B cell (primary cell): Measurements from ENCODE around the gene OSBPL1A. TPM values are rescaled to one million over a fixed set of nuclear protein-coding genes. Genes with fewer than 3 reads are reported as not detected.

Experiments used
- ATAC-seq: fragments of 200-7000 bp; cut with Tn5 transposase; one replicate; pipeline ENCODE4 v1.10.0; 2021; ENCODE audit warnings: low read depth, mild to moderate bottlenecking, moderate number of reproducible peaks, moderate library complexity
- CTCF ChIA-PET: fragments of 350-600 bp; sonication (Branson Sonifier 250); formaldehyde crosslinking; loops from one replicate; lab custom pipeline; 2021; ENCODE audit warnings: antibody characterized with exemption, inconsistent platforms; lab: Charles Lee
- POLR2A ChIA-PET: fragments of 350-600 bp; sonication (Branson Sonifier 250); formaldehyde crosslinking; loops from one replicate; lab custom pipeline; 2021; ENCODE audit warnings: antibody characterized with exemption; lab: Charles Lee
- DNase-seq: peaks from one replicate; pipeline ENCODE4 v3.0.0; 2013
- H2AFZ ChIP-seq: 2 replicates; pipeline ENCODE4 v1.6.1; 2012; ENCODE audit warnings: mild to moderate bottlenecking, low read depth, low read length; ENCODE audit not compliant: insufficient read depth, poor library complexity, severe bottlenecking
- H3K27ac ChIP-seq, 2 donors: 1 replicate in 1 of 2; 2 replicates in 1 of 2; pipeline ENCODE4 v1.5.1; 2012 to 2013; ENCODE audit warnings: low read length in 2 of 2, mild to moderate bottlenecking in 2 of 2, moderate library complexity in 1 of 2
- H3K27me3 ChIP-seq, 4 experiments: fragments of 200-600 bp in 1 of 4; sonication (generic) in 1 of 4; replicated peaks in 1 of 4; 1 replicate in 2 of 4; 2 replicates in 2 of 4; pipeline versions ENCODE4 v1.6.1 to v1.7.0; 2013 to 2016; ENCODE audit warnings: low read length in 3 of 4, mild to moderate bottlenecking in 2 of 4, mixed read lengths in 1 of 4, moderate library complexity in 1 of 4; ENCODE audit not compliant: insufficient read depth in 4 of 4, control insufficient read depth in 3 of 4; ENCODE audit errors: control extremely low read depth in 1 of 4
- H3K36me3 ChIP-seq, 2 experiments: replicated peaks in 1 of 2; 1 replicate in 1 of 2; 2 replicates in 1 of 2; pipeline versions ENCODE4 v1.6.1 to v1.7.1; 2013; ENCODE audit warnings: low read length in 1 of 2; ENCODE audit not compliant: insufficient read depth in 2 of 2, control insufficient read depth in 1 of 2; ENCODE audit errors: control extremely low read depth in 1 of 2, extremely low read depth in 1 of 2
- H3K4me1 ChIP-seq, 2 donors: fragments of 200-600 bp in 1 of 2; sonication (generic) in 1 of 2; 1 replicate in 1 of 2; 2 replicates in 1 of 2; pipeline versions ENCODE4 v1.5.1 to v1.6.1; 2013 to 2017; ENCODE audit warnings: low read length in 2 of 2; ENCODE audit not compliant: control insufficient read depth in 2 of 2, insufficient read depth in 2 of 2
- H3K4me2 ChIP-seq: replicated peaks from 2 replicates; pipeline ENCODE3; 2012; ENCODE audit warnings: mild to moderate bottlenecking, low read depth, low read length; ENCODE audit not compliant: poor library complexity, severe bottlenecking
- H3K4me3 ChIP-seq, 5 experiments: fragments of 200-600 bp in 1 of 5; sonication (generic) in 1 of 5; 1 replicate in 3 of 5; 2 replicates in 2 of 5; pipeline versions ENCODE4 v1.5.1 to v1.7.0; 2011 to 2016; ENCODE audit warnings: low read length in 4 of 5, mild to moderate bottlenecking in 4 of 5, low read depth in 2 of 5, control low read depth in 1 of 5, moderate library complexity in 1 of 5; ENCODE audit not compliant: insufficient read depth in 1 of 5; ENCODE audit errors: control extremely low read depth in 1 of 5, extremely low read depth in 1 of 5
- H3K79me2 ChIP-seq: fragments of 200-600 bp; sonication (generic); one replicate; pipeline ENCODE4 v1.6.0; 2016; ENCODE audit warnings: low read length; ENCODE audit not compliant: control insufficient read depth, insufficient read depth
- H3K9ac ChIP-seq: fragments of 200-600 bp; sonication (generic); 2 replicates; pipeline ENCODE4 v1.6.1; 2017; ENCODE audit warnings: mild to moderate bottlenecking, low read length, moderate library complexity
- H3K9me3 ChIP-seq, 3 donors: one replicate each; pipeline versions ENCODE4 v1.6.1 to v1.7.1; 2013; ENCODE audit warnings: low read length in 2 of 3; ENCODE audit not compliant: control insufficient read depth in 2 of 3, insufficient read depth in 1 of 3; ENCODE audit errors: control extremely low read depth in 1 of 3
- H4K20me1 ChIP-seq: 2 replicates; pipeline ENCODE4 v1.6.0; 2012; ENCODE audit warnings: mild to moderate bottlenecking, low read length; ENCODE audit not compliant: insufficient read depth, control insufficient read depth, poor library complexity, severe bottlenecking
- H3K27ac Mint-ChIP-seq: one replicate; pipeline ENCODE4 v1.8.0; 2021; ENCODE audit warnings: mixed read lengths
- H3K27me3 Mint-ChIP-seq: one replicate; pipeline ENCODE4 v1.8.0; 2021; ENCODE audit warnings: mixed read lengths
- H3K4me1 Mint-ChIP-seq: one replicate; pipeline ENCODE4 v1.8.0; 2021; ENCODE audit warnings: mixed read lengths
- H3K4me3 Mint-ChIP-seq: one replicate; pipeline ENCODE4 v1.8.0; 2021; ENCODE audit warnings: mixed read lengths
- H3K9me3 Mint-ChIP-seq: one replicate; pipeline ENCODE4 v1.8.0; 2022; ENCODE audit warnings: mixed read lengths; ENCODE audit not compliant: insufficient read depth
- EZH2 ChIP-seq: IDR thresholded peaks from 2 replicates; pipeline ENCODE4 v1.6.1; 2012; ENCODE audit warnings: borderline replicate concordance, low read depth, mild to moderate bottlenecking, moderate library complexity, low read length; ENCODE audit not compliant: insufficient read depth, poor library complexity, severe bottlenecking
- WGBS: methylation state at CpG from one replicate; pipeline ENCODE4 v1.1.5; 2013; ENCODE audit warnings: missing lambda C conversion rate; ENCODE audit not compliant: insufficient coverage; 5-methylcytosine and 5-hydroxymethylcytosine counted together
- intact Hi-C: fragments of 100-400 bp; cut with micrococcal nuclease; formaldehyde crosslinking; loops from one replicate; pipeline ENCODE4 v1.10.0; 2022
- polyA plus RNA-seq: library from polyadenylated mRNA; depleted of rRNA; stranded (reverse); fragments of >200 nt; gene quantifications from 2 replicates; pipeline ENCODE4 v1.2.3, GENCODE V29; 2012
- total RNA-seq, 2 donors: library from RNA; stranded (reverse); fragments of 120-200 nt in 1 of 2; gene quantifications; 1 replicate in 1 of 2; 2 replicates in 1 of 2; pipeline versions ENCODE4 v1.2.3 to v1.2.4, GENCODE V29; 2013 to 2022
- TF ChIP-seq, protein P1 (sequence below): fragments of 200-600 bp; IDR thresholded peaks from one replicate; pipeline ENCODE4 v1.8.0; 2022; ENCODE audit warnings: antibody characterized with exemption, mild to moderate bottlenecking

OSBPL1A gene
- total and polyA plus RNA-seq, 2 donors (not counting 1 experiment from before 2014, with no cell fraction given): 0.57 to 0.86 TPM

GRCh38 chr18:24432618-24433017, 35.0 kb upstream of the OSBPL1A start:
- ATAC-seq (no peak), DNase-seq (no peak)
- H3K9me3 ChIP-seq: no peaks in the 10 kb centered on the region
- H3K4me1 ChIP-seq: peaks cover 0 to 1% of the 10 kb centered on the region in 2 donors
- peaks cover 0 to 2% of the 10 kb centered on the region in 2 experiments for H3K36me3 ChIP-seq
- Mint-ChIP-seq H3K27me3 (no peaks in the 10 kb centered on the region), H3K4me1 (no peaks in the 10 kb centered on the region), H3K9me3 (no peaks in the 10 kb centered on the region), H3K4me3 (no peak overlapping the region), H3K27ac (no peak overlapping the region)
- H3K9ac ChIP-seq: no peak overlapping the region
- no peak overlapping the region for H3K4me3 ChIP-seq
- H4K20me1 ChIP-seq: no peaks in the 10 kb centered on the region
- H3K79me2 ChIP-seq: no peaks in the 10 kb centered on the region
- H3K27ac ChIP-seq: no peak overlapping the region
- TF ChIP-seq EZH2: no peak
- TF ChIP-seq, protein P1, sequence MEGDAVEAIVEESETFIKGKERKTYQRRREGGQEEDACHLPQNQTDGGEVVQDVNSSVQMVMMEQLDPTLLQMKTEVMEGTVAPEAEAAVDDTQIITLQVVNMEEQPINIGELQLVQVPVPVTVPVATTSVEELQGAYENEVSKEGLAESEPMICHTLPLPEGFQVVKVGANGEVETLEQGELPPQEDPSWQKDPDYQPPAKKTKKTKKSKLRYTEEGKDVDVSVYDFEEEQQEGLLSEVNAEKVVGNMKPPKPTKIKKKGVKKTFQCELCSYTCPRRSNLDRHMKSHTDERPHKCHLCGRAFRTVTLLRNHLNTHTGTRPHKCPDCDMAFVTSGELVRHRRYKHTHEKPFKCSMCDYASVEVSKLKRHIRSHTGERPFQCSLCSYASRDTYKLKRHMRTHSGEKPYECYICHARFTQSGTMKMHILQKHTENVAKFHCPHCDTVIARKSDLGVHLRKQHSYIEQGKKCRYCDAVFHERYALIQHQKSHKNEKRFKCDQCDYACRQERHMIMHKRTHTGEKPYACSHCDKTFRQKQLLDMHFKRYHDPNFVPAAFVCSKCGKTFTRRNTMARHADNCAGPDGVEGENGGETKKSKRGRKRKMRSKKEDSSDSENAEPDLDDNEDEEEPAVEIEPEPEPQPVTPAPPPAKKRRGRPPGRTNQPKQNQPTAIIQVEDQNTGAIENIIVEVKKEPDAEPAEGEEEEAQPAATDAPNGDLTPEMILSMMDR: no peak
- no peak overlapping the region for H3K4me2 ChIP-seq
- CTCF ChIA-PET: interaction anchor here (0.5 to 1.6 kb wide), 4 partner anchors 23 to 56 kb away, joined by 3 to 4 read pairs (median 3); no protein-coding TSS in a partner anchor
- POLR2A ChIA-PET: no interaction called here
- intact Hi-C loops: no loop called here
- no peaks in the 10 kb centered on the region for H3K27me3 ChIP-seq
- no peak overlapping the region for H2AFZ ChIP-seq
- 100% methylated on average over 2 of the region's 3 CpGs for WGBS

- Histone ChIP-seq H3K36me3 (peaks cover 0 to 2% of the 10 kb centered on the region in 2 experiments), H3K79me2 (peaks cover 2% of the 10 kb centered on the region), H4K20me1 (no peaks in the 10 kb centered on the region), H3K4me3 (no peak overlapping the region), H3K9me3 (peaks cover 1 to 5% (median 2%) of the 10 kb centered on the region in 3 donors), H3K27me3 (peaks cover 0 to 6% (median 3%) of the 10 kb centered on the region in 4 experiments), H3K4me2 (no peak overlapping the region), H3K27ac (no peak overlapping the region), H3K4me1 (peaks cover 12 to 13% of the 10 kb centered on the region in 2 donors), H3K9ac (no peak overlapping the region), H2AFZ (no peak overlapping the region)
- ChIA-PET POLR2A (no interaction called here), CTCF (interaction anchor here (1.1 kb wide), 1 partner anchor 9 kb away, joined by 3 read pairs; no protein-coding TSS in a partner anchor)
- Mint-ChIP-seq H3K4me3 (no peak overlapping the region), H3K9me3 (no peaks in the 10 kb centered on the region), H3K27ac (no peak overlapping the region), H3K27me3 (peaks cover 7% of the 10 kb centered on the region), H3K4me1 (peaks cover 14% of the 10 kb centered on the region)
- no peak for TF ChIP-seq EZH2
- TF ChIP-seq, protein P1: no peak
- DNase-seq (no peak), ATAC-seq (no peak)
- WGBS: 100% methylated on average over 3 of the region's 4 CpGs
- intact Hi-C loops: loop anchor here (10.0 kb wide), 1 partner anchor 454 kb away; no protein-coding TSS in a partner anchor
Measured at GRCh38 chr18:24429188-24429587, 31.6 kb upstream of the OSBPL1A start.
